Measurements from ENCODE around the gene LGR4. TPM values are rescaled to one million over a fixed set of nuclear protein-coding genes. Genes with fewer than 3 reads are reported as not detected.

LGR4 gene
- total and polyA plus RNA-seq, 2 donors from 2014 or later, result 22.7 to 109 TPM

DNA sequence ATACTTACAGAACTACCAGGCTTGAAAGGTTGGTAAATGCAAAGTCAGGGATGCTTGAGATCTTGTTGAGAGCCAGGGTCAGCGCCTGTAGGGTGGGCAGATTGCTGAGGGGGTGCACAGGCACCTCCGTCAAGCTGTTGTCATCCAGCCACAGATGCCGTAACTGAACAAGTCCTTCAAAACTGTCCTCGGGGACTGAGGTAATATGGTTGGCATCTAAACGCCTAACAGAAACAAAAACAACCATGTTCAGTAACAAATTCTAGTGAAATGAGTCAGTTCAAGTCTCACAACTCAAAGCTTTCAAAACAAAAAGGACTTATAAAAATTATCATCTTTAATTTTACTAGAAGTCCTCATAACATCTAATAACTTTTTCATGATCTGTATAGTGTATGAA lies 87.3 kb downstream of the LGR4 start:
- no peak for DNase-seq
- H3K4me3 ChIP-seq (ENCODE audit: low read length in 3 of 3), result no peak overlapping the region
- peaks cover 2 to 20% (median 5%) of the 10 kb centered on the region in 3 donors for H3K36me3 ChIP-seq (ENCODE audit: control insufficient read depth in 2 of 3, insufficient read depth in 3 of 3, low read length in 3 of 3)
- H3K27me3 ChIP-seq (ENCODE audit: control insufficient read depth, insufficient read depth, low read length), result no peaks in the 10 kb centered on the region
- H3K4me1 ChIP-seq (ENCODE audit: control insufficient read depth in 2 of 3, insufficient read depth in 2 of 3, low read depth in 1 of 3, low read length in 3 of 3), result peaks cover 0 to 19% (median 3%) of the 10 kb centered on the region in 3 donors
- no peak for FAIRE-seq
- H3K9me3 ChIP-seq (ENCODE audit: control insufficient read depth in 2 of 3, insufficient read depth in 1 of 3, low read length in 3 of 3), result no peaks in the 10 kb centered on the region
- H3K27ac ChIP-seq (ENCODE audit: low read depth in 2 of 2, low read length in 2 of 2), result no peak overlapping the region
- TF ChIP-seq, protein P1, sequence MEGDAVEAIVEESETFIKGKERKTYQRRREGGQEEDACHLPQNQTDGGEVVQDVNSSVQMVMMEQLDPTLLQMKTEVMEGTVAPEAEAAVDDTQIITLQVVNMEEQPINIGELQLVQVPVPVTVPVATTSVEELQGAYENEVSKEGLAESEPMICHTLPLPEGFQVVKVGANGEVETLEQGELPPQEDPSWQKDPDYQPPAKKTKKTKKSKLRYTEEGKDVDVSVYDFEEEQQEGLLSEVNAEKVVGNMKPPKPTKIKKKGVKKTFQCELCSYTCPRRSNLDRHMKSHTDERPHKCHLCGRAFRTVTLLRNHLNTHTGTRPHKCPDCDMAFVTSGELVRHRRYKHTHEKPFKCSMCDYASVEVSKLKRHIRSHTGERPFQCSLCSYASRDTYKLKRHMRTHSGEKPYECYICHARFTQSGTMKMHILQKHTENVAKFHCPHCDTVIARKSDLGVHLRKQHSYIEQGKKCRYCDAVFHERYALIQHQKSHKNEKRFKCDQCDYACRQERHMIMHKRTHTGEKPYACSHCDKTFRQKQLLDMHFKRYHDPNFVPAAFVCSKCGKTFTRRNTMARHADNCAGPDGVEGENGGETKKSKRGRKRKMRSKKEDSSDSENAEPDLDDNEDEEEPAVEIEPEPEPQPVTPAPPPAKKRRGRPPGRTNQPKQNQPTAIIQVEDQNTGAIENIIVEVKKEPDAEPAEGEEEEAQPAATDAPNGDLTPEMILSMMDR (IDR thresholded peaks at IDR 0.05; ENCODE audit: borderline replicate concordance, extremely low read depth, insufficient read depth), result no peak
- no peak overlapping the region for H3K9ac ChIP-seq (ENCODE audit: low read length in 3 of 3)
- intact Hi-C loops (cut with DNase I), result no loop called here

- TF ChIP-seq, protein P1 (IDR thresholded peaks at IDR 0.05; ENCODE audit: borderline replicate concordance, extremely low read depth, insufficient read depth), result no peak
- no peaks in the 10 kb centered on the region for H3K27me3 ChIP-seq (ENCODE audit: control insufficient read depth, insufficient read depth, low read length)
- FAIRE-seq, result no peak
- H3K9me3 ChIP-seq (ENCODE audit: control insufficient read depth in 2 of 3, insufficient read depth in 1 of 3, low read length in 3 of 3), result no peaks in the 10 kb centered on the region
- no peak overlapping the region for H3K27ac ChIP-seq (ENCODE audit: low read depth in 2 of 2, low read length in 2 of 2)
- peaks cover 0 to 9% (median 3%) of the 10 kb centered on the region in 3 donors for H3K4me1 ChIP-seq (ENCODE audit: control insufficient read depth in 2 of 3, insufficient read depth in 2 of 3, low read depth in 1 of 3, low read length in 3 of 3)
- intact Hi-C loops (cut with DNase I), result no loop called here
- no peak overlapping the region for H3K4me3 ChIP-seq (ENCODE audit: low read length in 3 of 3)
- H3K36me3 ChIP-seq (ENCODE audit: control insufficient read depth in 2 of 3, insufficient read depth in 3 of 3, low read length in 3 of 3), result peaks cover 2 to 29% (median 11%) of the 10 kb centered on the region in 3 donors
- H3K9ac ChIP-seq (ENCODE audit: low read length in 3 of 3), result no peak overlapping the region
- no peak for DNase-seq
These were observed 88.4 kb downstream of the LGR4 start for GRCh38 chr11:27384227-27384626.

DNA sequence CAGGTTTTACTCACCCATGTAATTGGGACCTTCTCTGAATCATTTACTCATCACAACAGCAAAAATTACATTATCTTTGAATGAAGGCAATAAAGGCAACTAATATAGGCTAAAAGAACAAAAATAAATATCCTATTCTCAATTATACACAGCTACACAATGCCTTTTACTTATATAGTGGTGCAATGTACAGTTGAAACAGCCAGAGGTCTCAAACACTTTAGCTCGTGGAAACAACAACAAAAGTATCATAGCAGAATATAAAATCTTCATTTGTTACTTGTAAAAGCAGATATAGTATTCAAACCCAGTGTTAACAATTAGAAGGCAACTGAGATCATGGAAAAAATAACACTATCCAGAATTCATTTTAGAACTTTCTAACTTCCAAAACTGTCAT lies 88.9 kb downstream of the LGR4 start:
- Histone ChIP-seq H3K27me3 (ENCODE audit: control insufficient read depth, insufficient read depth, low read length) (no peaks in the 10 kb centered on the region), H3K36me3 (ENCODE audit: control insufficient read depth in 2 of 3, insufficient read depth in 3 of 3, low read length in 3 of 3) (peaks cover 2 to 31% (median 15%) of the 10 kb centered on the region in 3 donors), H3K27ac (ENCODE audit: low read depth in 2 of 2, low read length in 2 of 2) (no peak overlapping the region), H3K9ac (ENCODE audit: low read length in 3 of 3) (no peak overlapping the region), H3K9me3 (ENCODE audit: control insufficient read depth in 2 of 3, insufficient read depth in 1 of 3, low read length in 3 of 3) (no peaks in the 10 kb centered on the region), H3K4me3 (ENCODE audit: low read length in 3 of 3) (no peak overlapping the region), H3K4me1 (ENCODE audit: control insufficient read depth in 2 of 3, insufficient read depth in 2 of 3, low read depth in 1 of 3, low read length in 3 of 3) (peaks cover 0 to 3% (median 3%) of the 10 kb centered on the region in 3 donors)
- intact Hi-C loops (cut with DNase I), result no loop called here
- TF ChIP-seq, protein P1 (IDR thresholded peaks at IDR 0.05; ENCODE audit: borderline replicate concordance, extremely low read depth, insufficient read depth), result no peak
- FAIRE-seq, result no peak
- no peak for DNase-seq

DNA sequence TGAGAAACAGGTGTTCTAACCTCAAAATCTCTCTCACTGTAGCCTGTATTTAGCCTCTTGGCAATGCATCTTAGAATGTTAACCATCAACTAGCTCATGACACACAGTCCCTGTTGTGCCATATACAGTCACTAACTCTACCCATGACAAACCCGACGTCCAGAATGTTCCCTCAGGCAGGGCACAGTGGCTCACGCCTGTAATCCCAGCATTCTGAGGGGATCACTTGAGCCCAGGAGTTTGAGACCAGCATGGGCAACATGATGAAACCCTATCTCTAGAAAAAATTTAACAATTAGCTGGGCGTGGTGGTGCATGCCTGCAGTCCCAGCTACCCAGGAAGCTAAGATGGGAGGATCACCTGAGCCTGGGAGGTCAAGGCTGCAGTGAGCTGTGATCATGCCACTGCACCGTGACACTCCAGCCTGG lies 91.3 kb downstream of the LGR4 start:
- peak overlapping the region; percentile 5 to 33 for H3K27ac ChIP-seq (ENCODE audit: low read depth in 2 of 2, low read length in 2 of 2)
- FAIRE-seq, result no peak
- DNase-seq, result no peak

More for the DNA sequence above, 91.3 kb downstream of the LGR4 start:
- H3K4me3 ChIP-seq (ENCODE audit: low read length in 3 of 3), result no peak overlapping the region
- intact Hi-C loops (cut with DNase I), result no loop called here
- H3K9ac ChIP-seq (ENCODE audit: low read length in 3 of 3), result no peak overlapping the region
- no peaks in the 10 kb centered on the region for H3K9me3 ChIP-seq (ENCODE audit: control insufficient read depth in 2 of 3, insufficient read depth in 1 of 3, low read length in 3 of 3)
- no peaks in the 10 kb centered on the region for H3K27me3 ChIP-seq (ENCODE audit: control insufficient read depth, insufficient read depth, low read length)
- TF ChIP-seq, protein P1 (IDR thresholded peaks at IDR 0.05; ENCODE audit: borderline replicate concordance, extremely low read depth, insufficient read depth), result no peak
- peaks cover 2 to 35% (median 20%) of the 10 kb centered on the region in 3 donors for H3K36me3 ChIP-seq (ENCODE audit: control insufficient read depth in 2 of 3, insufficient read depth in 3 of 3, low read length in 3 of 3)
- peaks cover 0 to 3% (median 0%) of the 10 kb centered on the region in 3 donors for H3K4me1 ChIP-seq (ENCODE audit: control insufficient read depth in 2 of 3, insufficient read depth in 2 of 3, low read depth in 1 of 3, low read length in 3 of 3)

All from kidney (tissue), 14 donors.